Amniotic stem cell (primary cell): ENCODE data around the gene FOXD3.
A peak's percentile ranks its signal among the peaks of the same experiment; 100 is the strongest.
"Not testable (repeated sequence)": the region's sequence is repeated elsewhere in the genome, so short reads cannot be mapped to it uniquely, and the experiment has no call there.

Source experiments
- DNase-seq: peaks from one replicate; lab custom pipeline; 2025; lab: John Stamatoyannopoulos, UW

FOXD3 gene

DNA sequence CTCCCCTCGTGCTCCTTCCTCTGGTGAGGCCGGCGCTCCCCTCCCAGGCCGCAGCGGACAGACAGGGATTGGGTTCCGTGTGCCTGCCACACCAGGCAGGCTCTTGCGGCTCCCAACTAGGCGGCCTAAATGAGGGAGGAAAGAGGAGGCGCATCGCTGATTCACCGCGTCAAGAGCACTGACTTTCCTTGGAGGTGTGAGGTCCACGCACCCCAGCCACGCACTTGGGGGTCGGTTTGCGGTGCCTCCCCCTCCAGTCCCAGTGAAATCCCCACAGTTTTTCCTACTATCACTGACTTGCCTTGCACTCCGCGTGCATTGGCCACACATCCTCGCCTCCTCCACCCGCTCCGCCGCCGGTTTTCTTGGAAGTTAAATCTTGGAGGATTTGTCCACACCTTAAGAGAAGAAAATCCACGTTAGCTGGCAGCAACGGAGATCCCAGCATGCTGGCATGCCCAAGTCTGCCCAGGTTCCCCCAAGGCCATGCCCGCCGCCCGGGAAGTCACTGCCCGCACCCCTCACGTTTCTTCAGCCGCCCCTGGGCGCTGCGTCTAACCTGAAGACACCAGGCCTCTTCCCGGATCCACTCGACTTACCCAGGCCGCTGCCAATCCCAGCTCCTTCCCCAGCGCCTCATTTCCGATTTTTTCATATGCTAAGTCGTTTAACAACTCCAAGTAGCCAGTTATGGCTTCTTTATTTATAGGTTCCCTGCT is 1.1 kb upstream of the FOXD3 start:
- no peak for DNase-seq

DNA sequence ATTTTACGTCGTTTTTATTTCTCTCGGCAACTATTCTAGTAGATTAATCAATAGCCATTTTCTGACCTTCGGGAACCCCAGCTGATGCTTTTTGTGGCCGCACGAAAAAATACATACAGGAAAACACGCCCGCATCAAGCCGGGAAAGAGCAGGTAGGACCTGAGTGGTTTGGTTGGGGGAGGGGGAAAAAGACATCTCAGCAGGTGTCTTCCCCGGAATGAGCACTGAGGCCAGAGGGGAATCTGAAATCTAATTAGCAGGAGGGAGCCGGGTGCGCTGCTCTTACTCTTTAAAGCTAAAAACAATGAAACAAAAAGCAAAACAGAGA is 618 bp upstream of the FOXD3 start:
- DNase-seq, result no peak

- no peak for DNase-seq
Measured at GRCh38 chr1:63322944-63323864, 837 bp downstream of the FOXD3 start.

GRCh38 chr1:63323865-63324778 is 1.8 kb downstream of the FOXD3 start:
- DNase-seq, result no peak

- no peak for DNase-seq
Measured at GRCh38 chr1:63324779-63325119, 2.4 kb downstream of the FOXD3 start.

- no peak for DNase-seq
Measured at GRCh38 chr1:63325279-63325985, 3.1 kb downstream of the FOXD3 start.

DNA sequence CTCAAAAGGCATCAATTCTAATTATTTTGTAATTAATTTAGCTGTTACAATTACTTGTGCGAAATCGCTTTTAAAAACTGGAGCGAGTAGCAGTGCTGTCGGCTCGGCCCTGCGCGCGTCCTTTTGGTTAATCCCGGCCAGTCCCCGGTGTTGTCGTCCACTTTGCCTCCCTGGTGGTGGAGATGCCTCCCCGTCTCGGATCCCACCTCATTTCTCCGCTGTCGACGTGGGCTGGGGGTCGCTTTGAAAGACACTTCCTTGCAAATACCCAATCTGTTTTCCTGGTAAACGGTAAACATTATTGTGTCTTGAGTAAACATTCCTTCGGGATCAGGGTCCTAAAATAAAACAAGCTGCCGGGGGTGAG is 3.7 kb downstream of the FOXD3 start:
- no peak for DNase-seq

- no peak for DNase-seq
Measured at GRCh38 chr1:63326473-63327380, 4.4 kb downstream of the FOXD3 start.

- DNase-seq, result peak; percentile 3
Measured at GRCh38 chr1:63327417-63328054, 5.2 kb downstream of the FOXD3 start.

DNA sequence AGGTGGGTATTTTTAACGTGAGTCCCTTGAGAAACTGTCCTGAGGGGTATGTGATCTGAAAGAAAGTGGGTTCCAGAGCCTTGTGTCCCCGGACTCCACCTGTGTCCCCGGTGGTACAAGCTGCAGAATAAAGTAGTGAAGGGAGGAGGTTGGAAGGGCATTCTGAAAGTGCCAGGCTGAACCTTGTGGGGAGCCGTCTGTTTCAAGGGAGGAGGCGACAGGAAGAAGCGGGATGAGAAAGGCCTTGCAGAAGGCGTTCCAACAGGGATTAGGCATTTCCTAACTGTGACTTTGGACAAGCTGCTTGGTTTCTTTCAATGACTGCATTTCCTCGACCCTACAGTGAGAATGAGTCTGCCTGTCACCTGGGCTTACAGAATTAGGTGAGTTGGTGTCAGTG is 5.8 kb downstream of the FOXD3 start:
- no peak for DNase-seq

DNA sequence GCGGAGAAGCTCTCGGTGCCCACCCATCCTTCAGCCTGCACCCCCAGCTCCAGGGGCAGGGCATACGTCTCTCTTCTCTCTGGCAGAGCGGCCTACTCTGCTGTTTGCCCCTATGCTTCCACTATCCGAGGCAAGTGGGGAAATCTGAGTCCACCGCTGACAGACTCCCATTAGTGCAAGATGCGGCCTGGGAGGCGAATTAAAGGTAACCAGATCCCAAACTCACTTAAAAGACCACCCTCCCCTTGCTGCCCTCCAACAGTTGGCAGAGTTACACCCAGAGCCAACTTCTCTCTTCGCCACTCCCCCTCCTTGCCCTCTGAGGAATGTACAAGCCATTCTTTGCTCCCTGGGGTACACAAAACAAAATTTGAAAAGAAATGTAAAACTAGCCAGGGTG is 6.4 kb downstream of the FOXD3 start:
- DNase-seq, result no peak

- no peak for DNase-seq
Measured at GRCh38 chr1:63329621-63330330, 7.4 kb downstream of the FOXD3 start.

GRCh38 chr1:63330331-63330916 is 8.1 kb downstream of the FOXD3 start:
- DNase-seq, result no peak

DNA sequence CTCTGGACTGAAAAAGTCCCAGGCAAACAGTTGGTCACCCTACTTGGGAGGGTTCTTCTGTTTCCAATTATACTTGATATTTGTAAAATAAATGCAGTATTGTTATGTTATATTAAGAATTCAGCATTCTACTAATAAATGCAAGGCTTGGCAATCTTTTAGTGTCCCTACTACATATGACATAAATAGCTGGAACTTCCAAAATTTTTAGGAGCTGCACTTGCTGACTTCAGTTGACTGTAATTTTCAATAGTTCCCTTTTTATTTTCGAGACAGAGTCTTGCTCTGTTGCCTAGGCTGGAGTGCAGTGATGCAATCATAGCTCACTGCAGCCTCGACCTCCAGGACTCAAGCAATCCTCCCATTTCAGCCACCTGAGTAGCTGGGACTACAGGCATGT is 20.0 kb downstream of the FOXD3 start:
- DNase-seq, result no peak

- no peak for DNase-seq
Measured at GRCh38 chr1:63343922-63344321, 21.6 kb downstream of the FOXD3 start.

DNA sequence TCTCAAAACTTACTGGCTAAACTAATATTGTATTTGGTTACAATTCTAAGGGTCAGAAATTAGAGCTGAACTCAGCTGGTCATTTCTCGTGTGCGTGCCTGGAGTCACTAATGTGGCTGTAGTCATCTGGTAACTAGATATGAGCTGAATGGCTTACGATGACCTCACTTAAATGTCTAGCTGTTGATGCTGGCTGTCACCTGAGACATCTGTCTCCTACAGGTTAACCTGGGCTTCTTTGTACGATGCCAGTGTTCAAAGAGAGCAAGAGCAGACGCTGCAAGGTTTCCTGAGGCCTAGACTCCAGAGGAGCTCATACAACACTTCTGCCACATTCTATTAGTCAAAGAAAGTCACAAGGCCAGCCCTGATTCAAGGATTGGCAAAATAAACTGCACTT is 28.0 kb downstream of the FOXD3 start:
- DNase-seq, result no peak

GRCh38 chr1:63352736-63353135 is 30.4 kb downstream of the FOXD3 start:
- no peak for DNase-seq

DNA sequence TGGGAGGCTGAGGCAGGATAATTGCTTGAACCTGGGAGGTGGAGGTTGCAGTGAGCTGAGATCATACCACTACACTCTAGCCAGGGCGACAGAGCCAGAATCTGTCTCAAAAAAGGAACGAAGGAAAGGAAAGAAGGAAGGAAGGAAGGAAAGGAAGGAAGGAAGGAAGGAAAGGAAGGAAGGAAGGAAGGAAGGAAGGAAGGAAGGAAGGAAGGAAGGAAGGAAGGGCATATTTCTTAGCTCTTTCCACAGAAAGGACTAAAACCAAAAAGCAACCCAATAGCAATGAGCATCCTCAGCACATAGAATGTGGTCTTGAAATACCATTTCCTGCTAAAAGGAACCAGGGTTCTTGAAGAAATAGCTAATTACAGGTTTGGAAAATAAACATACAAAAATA is 33.9 kb downstream of the FOXD3 start:
- DNase-seq, result not testable (repeated sequence)

DNA sequence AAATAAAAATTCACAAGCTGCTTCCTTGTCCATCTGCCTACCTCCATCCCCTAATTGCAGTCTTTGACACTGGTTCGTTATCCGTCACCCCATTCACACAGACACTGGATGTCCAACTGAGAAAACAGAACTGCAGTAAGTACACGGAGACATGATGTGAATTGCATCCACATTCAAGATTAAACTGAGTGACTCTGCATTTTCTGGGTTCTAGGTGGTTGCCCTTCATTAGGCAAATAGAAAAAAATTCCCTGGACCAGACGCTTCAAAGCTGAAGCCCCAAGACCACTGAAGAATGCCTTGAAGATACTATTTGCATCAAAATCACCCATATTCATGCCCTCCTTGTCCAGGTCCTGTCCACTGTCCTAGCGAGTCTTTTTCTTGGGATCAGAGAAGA is 37.2 kb downstream of the FOXD3 start:
- no peak for DNase-seq
